ENCODE data around the gene MARK1. TPM values are rescaled to one million over a fixed set of nuclear protein-coding genes. Genes with fewer than 3 reads are reported as not detected.

MARK1 gene
- total RNA-seq, 4 donors from 2014 or later, result 1.3 to 2.7 (median 1.9) TPM

DNA sequence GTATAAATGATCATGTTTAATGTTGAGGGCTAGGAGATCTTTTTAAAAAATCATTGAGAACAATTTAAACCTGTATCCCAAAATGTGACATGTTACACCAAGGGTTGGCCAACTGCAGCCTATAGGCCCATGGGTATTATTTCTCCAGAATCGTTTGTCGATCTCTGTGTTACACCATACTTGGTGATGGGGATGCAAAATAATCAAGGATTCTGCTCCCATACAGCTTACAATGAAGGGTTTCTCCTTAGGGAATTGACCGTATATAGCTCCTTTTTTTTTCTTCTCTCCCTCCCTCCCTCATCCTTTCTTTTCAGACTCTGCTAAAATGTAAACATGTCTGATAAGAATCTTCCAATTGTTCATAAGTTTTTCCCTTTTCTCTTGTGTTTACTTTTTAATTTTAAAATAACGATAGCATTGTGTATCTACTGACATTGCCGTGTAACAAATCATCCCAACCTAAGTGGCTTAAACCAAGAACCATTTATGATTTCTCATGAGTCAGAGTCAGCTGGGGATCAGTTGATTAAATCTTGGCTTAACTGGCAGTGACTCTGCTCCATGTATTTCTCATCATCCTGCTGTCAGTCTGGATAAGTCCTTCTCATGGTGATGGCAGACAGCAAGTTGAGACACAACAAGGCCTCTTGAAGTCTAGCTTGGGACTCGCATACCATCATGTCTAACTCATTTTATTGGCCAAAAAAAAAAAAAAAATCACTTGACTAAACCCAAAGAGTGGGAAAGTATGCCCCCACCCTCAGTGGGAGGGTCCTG lies 48.0 kb downstream of the MARK1 start:
- in situ Hi-C loops (cut with MboI; ENCODE audit: low sequenced_read_pairs in 4 of 4) (no loop called here), intact Hi-C loops (cut with DNase I; ENCODE audit: low total_unique reads) (no loop called here)
- no peak for ATAC-seq
- Histone ChIP-seq H3K36me3 (no peaks in the 10 kb centered on the region), H3K27ac (no peak overlapping the region), H3K9me3 (peaks cover 0 to 13% (median 2%) of the 10 kb centered on the region in 3 donors), H3K4me3 (no peak overlapping the region), H3K4me1 (no peaks in the 10 kb centered on the region), H3K27me3 (no peaks in the 10 kb centered on the region)
- TF ChIP-seq POLR2A (IDR thresholded peaks at IDR 0.05), result no peak
- TF ChIP-seq, protein P1, sequence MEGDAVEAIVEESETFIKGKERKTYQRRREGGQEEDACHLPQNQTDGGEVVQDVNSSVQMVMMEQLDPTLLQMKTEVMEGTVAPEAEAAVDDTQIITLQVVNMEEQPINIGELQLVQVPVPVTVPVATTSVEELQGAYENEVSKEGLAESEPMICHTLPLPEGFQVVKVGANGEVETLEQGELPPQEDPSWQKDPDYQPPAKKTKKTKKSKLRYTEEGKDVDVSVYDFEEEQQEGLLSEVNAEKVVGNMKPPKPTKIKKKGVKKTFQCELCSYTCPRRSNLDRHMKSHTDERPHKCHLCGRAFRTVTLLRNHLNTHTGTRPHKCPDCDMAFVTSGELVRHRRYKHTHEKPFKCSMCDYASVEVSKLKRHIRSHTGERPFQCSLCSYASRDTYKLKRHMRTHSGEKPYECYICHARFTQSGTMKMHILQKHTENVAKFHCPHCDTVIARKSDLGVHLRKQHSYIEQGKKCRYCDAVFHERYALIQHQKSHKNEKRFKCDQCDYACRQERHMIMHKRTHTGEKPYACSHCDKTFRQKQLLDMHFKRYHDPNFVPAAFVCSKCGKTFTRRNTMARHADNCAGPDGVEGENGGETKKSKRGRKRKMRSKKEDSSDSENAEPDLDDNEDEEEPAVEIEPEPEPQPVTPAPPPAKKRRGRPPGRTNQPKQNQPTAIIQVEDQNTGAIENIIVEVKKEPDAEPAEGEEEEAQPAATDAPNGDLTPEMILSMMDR (IDR thresholded peaks at IDR 0.05 in 4 of 5, conservative IDR thresholded peaks at IDR 0.05 in 1 of 5), result no peak
- no peak for DNase-seq

- Histone ChIP-seq H3K36me3 (no peaks in the 10 kb centered on the region), H3K4me3 (no peak overlapping the region), H3K27me3 (no peaks in the 10 kb centered on the region), H3K9me3 (peaks cover 0 to 13% (median 2%) of the 10 kb centered on the region in 3 donors), H3K4me1 (no peaks in the 10 kb centered on the region), H3K27ac (no peak overlapping the region)
- DNase-seq, result no peak
- in situ Hi-C loops (cut with MboI; ENCODE audit: low sequenced_read_pairs in 4 of 4) (no loop called here), intact Hi-C loops (cut with DNase I; ENCODE audit: low total_unique reads) (no loop called here)
- no peak for TF ChIP-seq POLR2A (IDR thresholded peaks at IDR 0.05)
- TF ChIP-seq, protein P1 (IDR thresholded peaks at IDR 0.05 in 4 of 5, conservative IDR thresholded peaks at IDR 0.05 in 1 of 5), result no peak
- ATAC-seq, result no peak
These were observed 50.0 kb downstream of the MARK1 start for GRCh38 chr1:220577926-220578325.

DNA sequence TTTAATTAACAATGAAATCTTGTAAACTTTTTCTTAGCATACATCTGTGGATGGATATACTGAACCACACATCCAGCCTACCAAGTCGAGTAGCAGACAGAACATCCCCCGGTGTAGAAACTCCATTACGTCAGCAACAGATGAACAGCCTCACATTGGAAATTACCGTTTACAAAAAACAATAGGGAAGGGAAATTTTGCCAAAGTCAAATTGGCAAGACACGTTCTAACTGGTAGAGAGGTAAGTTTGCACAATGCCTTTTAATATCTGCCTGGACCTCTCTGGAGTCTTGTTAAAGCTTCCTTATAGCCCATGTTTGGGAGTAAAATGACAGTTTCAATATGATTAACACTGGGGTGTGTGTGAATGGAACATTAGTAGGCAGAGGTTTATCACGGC lies 51.4 kb downstream of the MARK1 start:
- in situ Hi-C loops (cut with MboI; ENCODE audit: low sequenced_read_pairs in 4 of 4) (no loop called here), intact Hi-C loops (cut with DNase I; ENCODE audit: low total_unique reads) (no loop called here)
- ATAC-seq (no peak), DNase-seq (no peak)
- Histone ChIP-seq H3K4me1 (no peaks in the 10 kb centered on the region), H3K9me3 (peaks cover 0 to 4% (median under 1%) of the 10 kb centered on the region in 3 donors), H3K4me3 (no peak overlapping the region), H3K27ac (no peak overlapping the region), H3K36me3 (no peaks in the 10 kb centered on the region), H3K27me3 (no peaks in the 10 kb centered on the region)
- TF ChIP-seq, protein P1 (IDR thresholded peaks at IDR 0.05 in 4 of 5, conservative IDR thresholded peaks at IDR 0.05 in 1 of 5), result no peak
- no peak for TF ChIP-seq POLR2A (IDR thresholded peaks at IDR 0.05)

- intact Hi-C loops (cut with DNase I; ENCODE audit: low total_unique reads), result no loop called here
- ATAC-seq (no peak), DNase-seq (no peak)
- Histone ChIP-seq H3K4me1 (no peaks in the 10 kb centered on the region), H3K27ac (no peak overlapping the region), H3K27me3 (no peaks in the 10 kb centered on the region), H3K36me3 (no peaks in the 10 kb centered on the region), H3K4me3 (no peak overlapping the region), H3K9me3 (no peaks in the 10 kb centered on the region)
- in situ Hi-C loops (cut with MboI; ENCODE audit: low sequenced_read_pairs in 4 of 4), result no loop called here
- TF ChIP-seq, protein P1 (IDR thresholded peaks at IDR 0.05 in 4 of 5, conservative IDR thresholded peaks at IDR 0.05 in 1 of 5), result no peak
- TF ChIP-seq POLR2A (IDR thresholded peaks at IDR 0.05), result no peak
These were observed 64.8 kb downstream of the MARK1 start for GRCh38 chr1:220592714-220593113.
